NCI-H2196 treated with DMSO at 0.1 percent for 48 hours (cell line): ENCODE measurements around the gene THAP3.

Experiments
- DNase-seq: peaks from one replicate; lab custom pipeline; 2025; ENCODE audit not compliant: unreplicated experiment; lab: John Stamatoyannopoulos, UW

The THAP3 gene

DNA sequence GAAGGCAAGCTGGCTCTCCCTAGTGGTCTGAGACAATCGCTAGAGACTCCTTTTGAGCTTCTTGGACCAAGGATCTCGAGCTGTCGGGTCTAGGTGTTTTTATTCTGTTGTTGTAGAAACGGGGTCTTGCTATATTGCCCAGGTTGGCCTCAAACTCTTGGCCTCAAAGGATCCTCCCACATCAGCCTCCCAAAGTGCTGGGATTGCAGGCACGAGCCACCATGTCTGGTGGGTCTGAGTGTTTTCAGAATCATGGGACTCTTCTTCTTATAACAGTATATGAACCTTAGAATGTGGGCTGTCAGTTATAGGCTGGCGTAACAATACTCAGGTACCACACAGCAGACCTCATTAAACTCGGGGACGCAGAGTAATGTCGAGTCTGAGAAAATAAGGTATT is 43.8 kb downstream of the THAP3 start:
- no peak for DNase-seq

DNA sequence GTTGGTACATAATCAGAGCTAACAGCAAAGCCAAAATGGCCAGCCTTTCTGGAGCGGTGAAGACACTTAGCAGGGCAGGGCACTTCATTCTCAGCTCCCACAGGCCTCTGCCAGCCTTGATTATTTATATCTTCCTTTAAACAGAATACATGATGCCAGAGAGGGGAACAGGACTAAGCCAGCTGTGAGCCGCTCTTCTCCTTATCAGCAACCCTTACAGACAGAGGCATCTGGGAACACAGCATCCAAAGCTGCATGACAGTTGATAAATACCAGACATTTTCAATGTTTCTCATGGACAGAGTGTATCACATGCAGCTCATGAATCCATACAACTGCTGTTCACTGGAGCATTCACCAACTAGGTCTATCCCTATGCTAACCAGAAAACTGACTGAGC is 47.9 kb downstream of the THAP3 start:
- DNase-seq = no peak

DNA sequence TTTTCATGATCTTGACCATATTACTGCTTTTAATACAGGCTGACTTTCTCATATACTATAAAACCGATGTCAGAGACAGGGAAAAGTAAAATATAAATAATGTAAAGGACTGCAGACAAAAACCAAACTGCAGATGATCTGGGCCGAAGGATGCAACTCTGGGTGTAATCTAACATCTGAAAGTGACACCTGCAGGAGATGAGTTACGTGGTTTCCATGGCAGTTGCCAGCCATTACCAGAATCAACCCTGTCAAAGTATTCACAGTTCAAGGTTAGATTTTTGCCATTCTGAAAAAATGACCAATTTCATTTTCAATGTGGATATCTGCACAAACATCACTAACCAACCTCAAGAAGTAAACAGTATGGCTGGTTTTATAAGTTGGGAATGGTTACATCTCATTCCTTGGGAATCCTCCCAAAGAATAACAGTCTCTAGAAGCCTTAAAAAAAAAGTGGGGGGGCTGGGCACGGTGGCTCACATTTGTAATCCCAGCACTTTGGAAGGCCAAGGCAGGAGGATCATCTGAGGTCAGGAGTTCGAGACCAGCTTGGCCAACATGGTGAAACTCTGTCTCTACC is 49.2 kb downstream of the THAP3 start:
- no peak for DNase-seq

DNA sequence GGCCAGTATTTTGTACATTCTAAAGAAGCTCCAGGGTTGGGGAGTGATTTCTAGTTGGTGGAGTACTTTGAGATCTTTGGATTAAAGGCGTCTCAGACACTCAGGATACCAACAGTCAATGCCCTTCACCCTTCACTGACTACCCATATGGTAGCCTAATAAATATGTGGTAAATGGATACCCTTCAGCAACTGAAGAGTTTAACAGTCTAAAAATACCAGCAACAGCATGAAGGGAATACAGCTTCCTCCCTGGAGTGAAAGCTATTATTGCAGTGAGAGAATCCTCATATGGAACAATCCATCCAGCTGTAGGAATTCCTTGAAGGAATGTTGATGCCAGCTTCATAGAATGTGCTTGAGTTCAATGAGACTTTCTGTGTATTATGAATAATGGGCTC is 50.1 kb downstream of the THAP3 start:
- DNase-seq = no peak

DNA sequence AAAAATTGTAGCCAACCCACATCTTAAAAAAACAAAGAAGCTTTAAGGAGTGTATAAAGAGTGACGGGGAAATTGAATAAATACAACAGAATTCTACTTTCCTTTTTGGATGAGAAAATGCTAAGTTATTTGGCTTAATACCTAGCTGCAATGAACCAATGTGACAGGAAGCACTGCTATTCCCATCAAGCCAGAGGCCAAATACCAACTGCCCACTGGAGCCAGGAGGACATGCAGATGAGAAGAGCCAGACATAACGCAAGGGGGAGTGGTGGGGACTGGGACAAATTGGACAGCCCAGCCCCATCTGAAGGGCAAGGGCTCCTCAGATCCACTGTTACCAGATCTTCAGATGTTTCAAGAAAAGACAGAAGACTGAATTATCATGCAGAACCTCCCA is 51.3 kb downstream of the THAP3 start:
- no peak for DNase-seq
